HFFc6 (cell line): ENCODE measurements around the gene CACNA2D2. TPM values are rescaled to one million over a fixed set of nuclear protein-coding genes. Genes with fewer than 3 reads are reported as not detected.
"Not testable (repeated sequence)": the region's sequence is repeated elsewhere in the genome, so short reads cannot be mapped to it uniquely, and the experiment has no call there.

Experiments
- DNase-seq: peaks from one replicate; pipeline ENCODE4 v3.0.0-alpha.2; 2018
- H3K27ac Mint-ChIP-seq: 2 replicates; pipeline ENCODE4 v1.8.0; 2020; ENCODE audit warnings: mild to moderate bottlenecking, mixed read lengths
- H3K27me3 Mint-ChIP-seq: 2 replicates; pipeline ENCODE4 v1.8.0; 2021; ENCODE audit warnings: mild to moderate bottlenecking, moderate library complexity, mixed read lengths; ENCODE audit not compliant: insufficient read depth
- H3K36me3 Mint-ChIP-seq: 2 replicates; pipeline ENCODE4 v1.8.0; 2021; ENCODE audit warnings: low read depth, mixed read lengths
- H3K4me1 Mint-ChIP-seq: 2 replicates; pipeline ENCODE4 v1.8.0; 2020; ENCODE audit warnings: low read depth, mixed read lengths
- H3K4me3 Mint-ChIP-seq: 2 replicates; pipeline ENCODE4 v1.8.0; 2020; ENCODE audit warnings: mild to moderate bottlenecking, moderate library complexity, mixed read lengths
- H3K9me3 Mint-ChIP-seq: 2 replicates; pipeline ENCODE4 v1.8.0; 2020; ENCODE audit warnings: mild to moderate bottlenecking, mixed read lengths
- CTCF ChIP-seq: fragments of 200-600 bp; sonication (generic); IDR thresholded peaks from 2 replicates; pipeline ENCODE4 v1.5.0; 2021; ENCODE audit warnings: antibody characterized with exemption, mild to moderate bottlenecking
- total RNA-seq, 6 experiments: library from RNA; stranded (reverse); fragmentation: NEBNext Ultra II Directional; extraction: Animal tissue kit (Norgen Biotek cat#: 25700); gene quantifications; 2 replicates in 1 of 6; 3 replicates in 5 of 6; pipeline ENCODE4 v1.2.3, GENCODE V29; 2021

CACNA2D2 gene
- total RNA-seq, 6 experiments from 2014 or later, result 0.09 TPM; not detected in 5

GRCh38 chr3:50517721-50518206 is 14.3 kb upstream of the CACNA2D2 start:
- no peak for TF ChIP-seq CTCF
- Mint-ChIP-seq H3K27ac (no peak overlapping the region), H3K4me3 (no peak overlapping the region), H3K36me3 (no peaks in the 10 kb centered on the region), H3K27me3 (peaks cover 52% of the 10 kb centered on the region), H3K9me3 (no peaks in the 10 kb centered on the region), H3K4me1 (no peaks in the 10 kb centered on the region)
- no peak for DNase-seq

- peaks cover 51% of the 10 kb centered on the region for H3K27me3 Mint-ChIP-seq
- TF ChIP-seq CTCF, result no peak
- no peak overlapping the region for H3K4me3 Mint-ChIP-seq
- no peak overlapping the region for H3K27ac Mint-ChIP-seq
- H3K36me3 Mint-ChIP-seq, result no peaks in the 10 kb centered on the region
- DNase-seq, result no peak
- no peaks in the 10 kb centered on the region for H3K9me3 Mint-ChIP-seq
- H3K4me1 Mint-ChIP-seq, result no peaks in the 10 kb centered on the region
These were observed 13.0 kb upstream of the CACNA2D2 start for GRCh38 chr3:50516440-50516871.

- no peak for DNase-seq
- TF ChIP-seq CTCF, result no peak
These were observed 12.4 kb upstream of the CACNA2D2 start for GRCh38 chr3:50515565-50516439.

GRCh38 chr3:50512908-50513307 is 9.5 kb upstream of the CACNA2D2 start:
- not testable (repeated sequence) for H3K4me3 Mint-ChIP-seq

More at GRCh38 chr3:50515565-50516439, 12.4 kb upstream of the CACNA2D2 start:
- Mint-ChIP-seq H3K9me3 (no peaks in the 10 kb centered on the region), H3K4me1 (no peaks in the 10 kb centered on the region), H3K4me3 (no peak overlapping the region), H3K27ac (no peak overlapping the region), H3K36me3 (no peaks in the 10 kb centered on the region), H3K27me3 (peaks cover 50% of the 10 kb centered on the region)

GRCh38 chr3:50512131-50512530 is 8.7 kb upstream of the CACNA2D2 start:
- no peak for DNase-seq
- no peaks in the 10 kb centered on the region for H3K36me3 Mint-ChIP-seq
- peaks cover 64% of the 10 kb centered on the region for H3K27me3 Mint-ChIP-seq
- H3K4me1 Mint-ChIP-seq, result no peaks in the 10 kb centered on the region
- TF ChIP-seq CTCF, result no peak
- no peak overlapping the region for H3K27ac Mint-ChIP-seq
- no peak overlapping the region for H3K4me3 Mint-ChIP-seq
- H3K9me3 Mint-ChIP-seq, result no peaks in the 10 kb centered on the region

More at GRCh38 chr3:50512908-50513307, 9.5 kb upstream of the CACNA2D2 start:
- not testable (repeated sequence) for DNase-seq, H3K36me3 Mint-ChIP-seq, H3K9me3 Mint-ChIP-seq, H3K4me1 Mint-ChIP-seq, H3K27ac Mint-ChIP-seq
- peaks cover 57% of the 10 kb centered on the region for H3K27me3 Mint-ChIP-seq

GRCh38 chr3:50510325-50510724 is 6.9 kb upstream of the CACNA2D2 start:
- H3K27me3 Mint-ChIP-seq, result peaks cover 65% of the 10 kb centered on the region
- no peaks in the 10 kb centered on the region for H3K9me3 Mint-ChIP-seq
- no peaks in the 10 kb centered on the region for H3K4me1 Mint-ChIP-seq
- H3K4me3 Mint-ChIP-seq, result no peak overlapping the region
- no peaks in the 10 kb centered on the region for H3K36me3 Mint-ChIP-seq
- no peak overlapping the region for H3K27ac Mint-ChIP-seq
- no peak for TF ChIP-seq CTCF
- DNase-seq, result no peak
